Right atrium auricular region (tissue), 2 donors: ENCODE results near the gene GAB4. TPM values are rescaled to one million over a fixed set of nuclear protein-coding genes. Genes with fewer than 3 reads are reported as not detected.

ENCODE experiments used
- DNase-seq: peaks from one replicate; pipeline ENCODE4 v3.0.0-alpha.2; 2019; ENCODE audit warnings: low spot score
- H3K27ac ChIP-seq, 2 donors: fragments of 200-600 bp; sonication (generic); 1 replicate in 1 of 2; 2 replicates in 1 of 2; pipeline ENCODE4 v1.5.1; 2016 to 2019
- H3K27me3 ChIP-seq, 2 donors: fragments of 200-600 bp; sonication (generic); one replicate each; pipeline versions ENCODE4 v1.5.1 to v1.6.0; 2017 to 2019
- H3K36me3 ChIP-seq: fragments of 200-600 bp; sonication (generic); one replicate; pipeline ENCODE4 v1.5.1; 2016
- H3K4me1 ChIP-seq, 2 donors: fragments of 200-600 bp; sonication (generic); one replicate each; pipeline versions ENCODE4 v1.5.1 to v1.6.0; 2017 to 2019
- H3K4me3 ChIP-seq, 2 donors: fragments of 200-600 bp; sonication (generic); 1 replicate in 1 of 2; 2 replicates in 1 of 2; pipeline ENCODE4 v1.5.1; 2017 to 2019; ENCODE audit warnings: mild to moderate bottlenecking in 1 of 2, moderate library complexity in 1 of 2
- H3K9me3 ChIP-seq, 2 donors: fragments of 200-600 bp; sonication (generic); one replicate each; pipeline ENCODE4 v1.5.1; 2019
- CTCF ChIP-seq, 2 donors: fragments of 200-600 bp; sonication (generic); IDR thresholded peaks; one replicate each; pipeline ENCODE4 v1.5.1; 2019; ENCODE audit warnings: antibody characterized with exemption in 2 of 2
- total RNA-seq, 2 donors: library from RNA; depleted of rRNA; stranded (reverse); fragments of >200 nt; gene quantifications; one replicate each; pipeline ENCODE4 v1.1.0, GENCODE V29; 2016

Gene GAB4
- total RNA-seq, 2 donors from 2014 or later = not detected

GRCh38 chr22:16966251-16966650 is 41.8 kb downstream of the GAB4 start:
- H3K36me3 ChIP-seq = no peaks in the 10 kb centered on the region
- no peaks in the 10 kb centered on the region for H3K27me3 ChIP-seq
- no peak overlapping the region for H3K4me3 ChIP-seq
- no peak overlapping the region for H3K27ac ChIP-seq
- H3K4me1 ChIP-seq = no peaks in the 10 kb centered on the region
- no peaks in the 10 kb centered on the region for H3K9me3 ChIP-seq
- no peak for DNase-seq
- TF ChIP-seq CTCF (IDR thresholded peaks at IDR 0.05) = no peak

- Histone ChIP-seq H3K27me3 (no peaks in the 10 kb centered on the region), H3K4me3 (no peak overlapping the region), H3K4me1 (no peaks in the 10 kb centered on the region), H3K36me3 (no peaks in the 10 kb centered on the region), H3K27ac (no peak overlapping the region), H3K9me3 (no peaks in the 10 kb centered on the region)
- TF ChIP-seq CTCF (IDR thresholded peaks at IDR 0.05) = no peak
- peak; percentile 34 for DNase-seq
These were observed 42.5 kb downstream of the GAB4 start for GRCh38 chr22:16965560-16965959.

- DNase-seq = no peak
- H3K36me3 ChIP-seq = no peaks in the 10 kb centered on the region
- no peaks in the 10 kb centered on the region for H3K4me1 ChIP-seq
- no peak for TF ChIP-seq CTCF (IDR thresholded peaks at IDR 0.05)
- no peak overlapping the region for H3K4me3 ChIP-seq
- H3K27ac ChIP-seq = no peak overlapping the region
- no peaks in the 10 kb centered on the region for H3K27me3 ChIP-seq
- no peaks in the 10 kb centered on the region for H3K9me3 ChIP-seq
These were observed 42.9 kb downstream of the GAB4 start for GRCh38 chr22:16965083-16965482.

GRCh38 chr22:16964366-16964765 is 43.7 kb downstream of the GAB4 start:
- Histone ChIP-seq H3K36me3 (no peaks in the 10 kb centered on the region), H3K4me1 (no peaks in the 10 kb centered on the region), H3K27ac (no peak overlapping the region), H3K9me3 (no peaks in the 10 kb centered on the region), H3K4me3 (no peak overlapping the region), H3K27me3 (no peaks in the 10 kb centered on the region)
- no peak for TF ChIP-seq CTCF (IDR thresholded peaks at IDR 0.05)
- peak; percentile 40 for DNase-seq

- Histone ChIP-seq H3K27ac (no peak overlapping the region), H3K4me3 (no peak overlapping the region), H3K27me3 (no peaks in the 10 kb centered on the region), H3K36me3 (no peaks in the 10 kb centered on the region), H3K9me3 (no peaks in the 10 kb centered on the region), H3K4me1 (no peaks in the 10 kb centered on the region)
- DNase-seq = peak; percentile 52
- no peak for TF ChIP-seq CTCF (IDR thresholded peaks at IDR 0.05)
These were observed 44.7 kb downstream of the GAB4 start for GRCh38 chr22:16963189-16963945.

GRCh38 chr22:16962501-16962900 is 45.5 kb downstream of the GAB4 start:
- no peaks in the 10 kb centered on the region for H3K4me1 ChIP-seq
- H3K36me3 ChIP-seq = no peaks in the 10 kb centered on the region
- no peak for TF ChIP-seq CTCF (IDR thresholded peaks at IDR 0.05)
- H3K27me3 ChIP-seq = no peaks in the 10 kb centered on the region
- peak; percentile 50 for DNase-seq
- no peak overlapping the region for H3K27ac ChIP-seq
- H3K9me3 ChIP-seq = no peaks in the 10 kb centered on the region
- H3K4me3 ChIP-seq = no peak overlapping the region
